ENCODE data around the gene SPATA24. TPM values are rescaled to one million over a fixed set of nuclear protein-coding genes. Genes with fewer than 3 reads are reported as not detected.

SPATA24 gene
- total and polyA plus RNA-seq, 2 of the 13 experiments (the other 11 are each of a cell fraction or from before 2014, with no cell fraction given), result 6.0 to 11.1 TPM

- no peak for TF ChIP-seq PAWR (CRISPR knock-in tag; IDR thresholded peaks at IDR 0.05; ENCODE audit: borderline replicate concordance)
- TF ChIP-seq ZNF260 (CRISPR knock-in tag; IDR thresholded peaks at IDR 0.05; ENCODE audit: borderline replicate concordance, low read depth), result no peak
- peak; percentile 63; the same call in 1 of the 2 replicates for TF ChIP-seq ZMYM4 (CRISPR knock-in tag; IDR thresholded peaks at IDR 0.05)
- no peak for TF ChIP-seq ZNF264 (CRISPR knock-in tag; IDR thresholded peaks at IDR 0.05)
- TF ChIP-seq ZNF713 (CRISPR knock-in tag; IDR thresholded peaks at IDR 0.05), result no peak
- no peak for TF ChIP-seq ZNF614 (CRISPR knock-in tag; IDR thresholded peaks at IDR 0.05; ENCODE audit: borderline replicate concordance)
- TF ChIP-seq ZNF451 (CRISPR knock-in tag; IDR thresholded peaks at IDR 0.05), result no peak
- no peak for TF ChIP-seq MAFG (CRISPR knock-in tag; IDR thresholded peaks at IDR 0.05)
- peak; percentile 70 for TF ChIP-seq HIVEP1 (CRISPR knock-in tag; IDR thresholded peaks at IDR 0.05)
- TF ChIP-seq PHF8 (CRISPR knock-in tag; IDR thresholded peaks at IDR 0.05), result peak; percentile 89
- TF ChIP-seq U2AF1 (optimal IDR thresholded peaks at IDR 0.05; ENCODE audit: low read depth, low read length), result no peak
- TF ChIP-seq RORA (CRISPR knock-in tag; IDR thresholded peaks at IDR 0.05), result no peak
- no peak for TF ChIP-seq EEA1 (CRISPR knock-in tag; IDR thresholded peaks at IDR 0.05; ENCODE audit: borderline replicate concordance)
- TF ChIP-seq, protein P1, sequence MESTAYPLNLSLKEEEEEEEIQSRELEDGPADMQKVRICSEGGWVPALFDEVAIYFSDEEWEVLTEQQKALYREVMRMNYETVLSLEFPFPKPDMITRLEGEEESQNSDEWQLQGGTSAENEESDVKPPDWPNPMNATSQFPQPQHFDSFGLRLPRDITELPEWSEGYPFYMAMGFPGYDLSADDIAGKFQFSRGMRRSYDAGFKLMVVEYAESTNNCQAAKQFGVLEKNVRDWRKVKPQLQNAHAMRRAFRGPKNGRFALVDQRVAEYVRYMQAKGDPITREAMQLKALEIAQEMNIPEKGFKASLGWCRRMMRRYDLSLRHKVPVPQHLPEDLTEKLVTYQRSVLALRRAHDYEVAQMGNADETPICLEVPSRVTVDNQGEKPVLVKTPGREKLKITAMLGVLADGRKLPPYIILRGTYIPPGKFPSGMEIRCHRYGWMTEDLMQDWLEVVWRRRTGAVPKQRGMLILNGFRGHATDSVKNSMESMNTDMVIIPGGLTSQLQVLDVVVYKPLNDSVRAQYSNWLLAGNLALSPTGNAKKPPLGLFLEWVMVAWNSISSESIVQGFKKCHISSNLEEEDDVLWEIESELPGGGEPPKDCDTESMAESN (CRISPR knock-in tag; conservative IDR thresholded peaks at IDR 0.05), result peak; percentile 69
- TF ChIP-seq DRAP1 (CRISPR knock-in tag; IDR thresholded peaks at IDR 0.05), result peak; percentile 96
- no peak for TF ChIP-seq CREB1 (IDR thresholded peaks at IDR 0.05)
- peak; percentile 51 for TF ChIP-seq CREB1 (CRISPR knock-in tag; IDR thresholded peaks at IDR 0.05)
- TF ChIP-seq GATAD1 (CRISPR knock-in tag; IDR thresholded peaks at IDR 0.05), result peak; percentile 73
- TF ChIP-seq ZNF225 (CRISPR knock-in tag; IDR thresholded peaks at IDR 0.05), result 0 out of 2 replicates have a peak, but pooled peaks have one; percentile 46
- TF ChIP-seq ZNF468 (CRISPR knock-in tag; IDR thresholded peaks at IDR 0.05), result no peak
- peak; percentile 28; the same call in 1 of the 2 replicates for TF ChIP-seq IRF9 (CRISPR knock-in tag; IDR thresholded peaks at IDR 0.05; ENCODE audit: borderline replicate concordance)
- TF ChIP-seq ZFP90 (CRISPR knock-in tag; IDR thresholded peaks at IDR 0.05; ENCODE audit: borderline replicate concordance), result no peak
- 0 out of 2 replicates have a peak, but pooled peaks have one; percentile 52 for TF ChIP-seq ZNF441 (CRISPR knock-in tag; IDR thresholded peaks at IDR 0.05; ENCODE audit: borderline replicate concordance)
- TF ChIP-seq BRCA1 (CRISPR knock-in tag; IDR thresholded peaks at IDR 0.05), result no peak
- no peak for TF ChIP-seq ESRRA (CRISPR knock-in tag; IDR thresholded peaks at IDR 0.05; ENCODE audit: low read depth)
- no peak for TF ChIP-seq ZNF746 (CRISPR knock-in tag; IDR thresholded peaks at IDR 0.05)
- no peak for TF ChIP-seq GABPA (IDR thresholded peaks at IDR 0.05; ENCODE audit: low read depth, low read length)
- TF ChIP-seq GABPA (CRISPR knock-in tag; IDR thresholded peaks at IDR 0.05; ENCODE audit: low read depth), result peak; percentile 61
- TF ChIP-seq MLLT10 (CRISPR knock-in tag; IDR thresholded peaks at IDR 0.05), result no peak
- TF ChIP-seq FOXK2 (IDR thresholded peaks at IDR 0.05), result no peak
These were observed 35.4 kb upstream of the SPATA24 start, which contains the start of gene DNAJC18 (continued) for GRCh38 chr5:139439013-139439903.

All from HepG2 (cell line).